ENCODE results near the gene FBRSL1.
"Not testable (repeated sequence)": the region's sequence is repeated elsewhere in the genome, so short reads cannot be mapped to it uniquely, and the experiment has no call there.

The FBRSL1 gene

DNA sequence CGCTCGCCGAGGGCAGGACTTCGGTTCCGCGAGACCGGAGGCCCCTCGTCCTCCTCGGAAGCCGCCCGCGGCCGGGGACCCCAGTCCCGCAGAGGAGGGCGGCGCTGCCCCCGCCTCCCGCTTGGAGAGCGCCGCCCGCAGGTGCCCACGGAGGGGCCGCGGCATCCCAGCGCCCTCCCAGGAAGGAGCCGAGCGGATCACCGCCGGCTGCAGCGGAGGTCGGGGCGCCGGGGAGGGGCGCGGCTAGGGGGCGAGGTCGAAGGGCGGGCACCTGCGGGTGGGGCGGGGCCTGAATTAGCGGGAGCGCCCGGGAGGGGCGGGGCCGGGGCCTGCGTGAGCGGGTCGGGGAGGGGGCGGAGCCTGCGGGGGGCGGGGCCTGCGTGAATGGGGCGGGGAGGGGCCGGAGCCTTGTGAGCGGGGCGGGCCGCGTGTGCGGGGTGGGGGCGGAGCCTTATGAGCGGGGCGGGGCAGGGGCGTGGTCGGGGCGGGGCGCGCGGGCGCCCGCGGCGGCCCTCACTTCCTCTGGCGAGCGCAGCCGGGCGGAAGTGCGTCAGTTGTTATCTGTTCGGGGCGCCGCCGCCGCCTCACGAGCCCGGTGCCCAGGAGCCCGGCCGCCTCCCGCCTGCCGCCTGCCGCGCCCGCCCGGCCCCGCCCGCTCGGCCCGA is at the start of gene FBRSL1:
FBRSL1 (plus strand) TSS at position 550 of the 665 bp plus-strand sequence.
- TF ChIP-seq ZNF274 (IDR thresholded peaks at IDR 0.05; ENCODE audit: low read depth, low read length) = no peak
- H3K4me3 ChIP-seq (ENCODE audit: low read length) = peak within 1 kb of the TSS; percentile 70

DNA sequence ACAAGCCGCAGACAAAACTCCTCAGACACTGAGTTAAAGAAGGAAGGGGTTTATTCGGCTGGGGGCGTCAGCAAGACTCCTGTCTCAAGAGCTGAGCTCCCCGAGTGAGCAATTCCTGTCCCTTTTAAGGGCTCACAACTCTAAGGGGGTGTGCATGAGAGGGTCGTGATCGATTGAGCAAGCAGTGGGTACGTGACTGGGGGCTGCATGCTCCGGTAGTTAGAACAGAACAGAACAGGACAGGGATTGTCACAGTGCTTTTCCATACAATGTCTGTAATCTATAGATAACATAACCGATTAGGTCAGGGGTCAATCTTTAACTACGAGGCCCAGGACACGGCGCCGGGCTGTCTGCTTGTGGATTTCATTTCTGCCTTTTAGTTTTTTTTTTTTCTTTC is 49.5 kb upstream of the FBRSL1 start:
- H3K4me3 ChIP-seq (ENCODE audit: low read length) = not testable (repeated sequence)

- no peak overlapping the region for H3K4me3 ChIP-seq (ENCODE audit: low read length)
- no peak for TF ChIP-seq ZNF274 (IDR thresholded peaks at IDR 0.05; ENCODE audit: low read depth, low read length)
These were observed 47.8 kb upstream of the FBRSL1 start for GRCh38 chr12:132441871-132442863.

DNA sequence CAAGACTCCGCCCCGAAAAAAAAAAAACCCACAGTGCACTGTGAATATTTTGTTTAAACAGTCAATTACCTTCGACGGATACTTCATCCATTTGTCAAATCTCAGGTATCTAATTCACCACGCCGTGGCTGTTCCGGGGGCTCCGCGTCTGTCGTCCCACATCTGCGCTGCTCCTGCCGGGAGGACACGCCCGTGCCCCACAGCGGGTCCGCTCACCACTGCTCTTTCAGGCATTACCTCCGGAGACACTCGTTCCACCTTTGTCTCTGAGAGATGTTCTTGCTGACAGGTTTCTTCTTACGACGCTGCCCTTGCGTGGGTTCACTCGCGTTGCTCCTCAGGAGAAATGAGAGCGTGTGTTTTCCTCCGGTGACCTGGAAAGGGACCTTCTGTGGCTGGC is 46.9 kb upstream of the FBRSL1 start:
- no peak overlapping the region for H3K4me3 ChIP-seq (ENCODE audit: low read length)
- TF ChIP-seq ZNF274 (IDR thresholded peaks at IDR 0.05; ENCODE audit: low read depth, low read length) = no peak

DNA sequence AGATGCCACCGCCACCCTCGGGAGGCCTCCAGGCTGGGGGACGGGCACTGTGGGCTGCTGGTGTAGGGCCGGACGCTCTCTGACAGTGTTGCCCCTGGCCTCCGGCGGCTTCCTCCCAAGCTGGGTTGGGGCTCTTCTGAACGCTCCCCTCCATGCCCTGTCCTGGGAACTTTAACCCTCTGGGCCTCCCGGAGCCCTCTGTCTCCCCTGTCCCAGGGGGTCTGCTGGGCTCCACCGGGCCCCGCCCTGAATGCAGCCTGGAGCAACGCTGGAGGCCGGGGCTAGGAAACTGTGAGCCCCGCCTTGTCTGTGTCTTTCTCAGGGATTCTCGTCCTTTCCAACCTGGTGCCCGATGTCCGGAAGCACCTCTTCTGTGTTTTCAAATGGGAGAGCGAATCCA is 45.7 kb upstream of the FBRSL1 start:
- TF ChIP-seq ZNF274 (IDR thresholded peaks at IDR 0.05; ENCODE audit: low read depth, low read length) = no peak
- H3K4me3 ChIP-seq (ENCODE audit: low read length) = peak overlapping the region; percentile 32; the same call in 1 of the 2 replicates

GRCh38 chr12:132444957-132445883 is 44.7 kb upstream of the FBRSL1 start:
- peak overlapping the region; percentile 64; the same call in 1 of the 2 replicates for H3K4me3 ChIP-seq (ENCODE audit: low read length)
- no peak for TF ChIP-seq ZNF274 (IDR thresholded peaks at IDR 0.05; ENCODE audit: low read depth, low read length)

- peak overlapping the region; percentile 64; the same call in 1 of the 2 replicates for H3K4me3 ChIP-seq (ENCODE audit: low read length)
These were observed 43.9 kb upstream of the FBRSL1 start for GRCh38 chr12:132445884-132446632.

DNA sequence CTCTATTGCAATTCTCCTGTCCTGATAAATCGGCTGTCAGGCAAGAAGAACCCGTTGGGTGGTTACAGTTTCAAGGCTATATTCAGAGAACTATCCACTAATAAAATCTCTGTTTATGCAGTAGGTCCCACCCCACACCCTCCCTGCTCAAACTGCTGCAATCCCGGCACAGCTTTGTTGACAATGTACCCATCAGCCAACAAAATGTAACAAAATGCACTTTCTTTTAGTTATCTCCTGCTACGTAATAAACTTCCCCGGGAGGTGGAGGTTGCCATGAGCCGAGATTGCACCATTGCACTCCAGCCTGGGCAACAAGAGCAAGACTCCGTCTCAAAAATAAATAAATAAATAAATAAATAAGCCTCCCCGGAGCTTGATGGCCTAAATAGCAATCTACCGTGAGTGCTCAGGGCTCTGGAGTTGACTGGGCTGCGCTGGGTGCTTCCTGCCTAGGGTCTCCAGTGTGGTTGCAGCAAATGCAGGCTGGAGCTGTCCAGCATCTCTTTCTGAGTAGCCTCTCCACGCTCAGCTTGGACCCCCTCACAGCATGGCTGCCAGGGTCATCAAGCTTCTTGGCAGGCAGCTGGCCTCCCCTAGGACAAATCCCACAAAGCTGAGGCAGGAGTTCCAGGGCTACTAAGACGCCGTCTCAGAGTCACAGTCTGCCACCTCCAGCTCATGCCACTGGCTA is 43.2 kb upstream of the FBRSL1 start:
- TF ChIP-seq ZNF274 (IDR thresholded peaks at IDR 0.05; ENCODE audit: low read depth, low read length) = no peak
- H3K4me3 ChIP-seq (ENCODE audit: low read length) = peak overlapping the region; percentile 64; the same call in 1 of the 2 replicates

More at GRCh38 chr12:132445884-132446632, 43.9 kb upstream of the FBRSL1 start:
- TF ChIP-seq ZNF274 (IDR thresholded peaks at IDR 0.05; ENCODE audit: low read depth, low read length) = no peak

DNA sequence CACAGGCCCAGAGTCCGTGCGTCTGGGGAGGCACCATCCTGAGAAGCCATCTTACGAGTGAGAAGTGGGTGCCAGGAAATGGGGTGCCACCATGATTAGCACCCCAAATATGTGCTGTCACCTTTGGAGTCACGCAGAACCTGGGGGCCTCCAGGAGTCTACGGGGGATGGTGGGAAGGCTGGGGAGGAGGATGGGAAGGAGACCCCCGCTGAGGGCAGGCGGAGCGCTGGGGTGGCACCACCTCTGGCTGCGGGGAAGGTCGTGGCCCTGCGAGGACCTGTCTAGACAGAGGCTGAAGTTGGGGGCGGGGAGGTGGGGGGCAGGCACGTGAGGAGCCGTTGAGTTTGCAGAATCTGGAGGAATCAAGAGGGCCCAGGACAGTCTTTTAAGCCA is 42.6 kb upstream of the FBRSL1 start:
- no peak overlapping the region for H3K4me3 ChIP-seq (ENCODE audit: low read length)
- no peak for TF ChIP-seq ZNF274 (IDR thresholded peaks at IDR 0.05; ENCODE audit: low read depth, low read length)

DNA sequence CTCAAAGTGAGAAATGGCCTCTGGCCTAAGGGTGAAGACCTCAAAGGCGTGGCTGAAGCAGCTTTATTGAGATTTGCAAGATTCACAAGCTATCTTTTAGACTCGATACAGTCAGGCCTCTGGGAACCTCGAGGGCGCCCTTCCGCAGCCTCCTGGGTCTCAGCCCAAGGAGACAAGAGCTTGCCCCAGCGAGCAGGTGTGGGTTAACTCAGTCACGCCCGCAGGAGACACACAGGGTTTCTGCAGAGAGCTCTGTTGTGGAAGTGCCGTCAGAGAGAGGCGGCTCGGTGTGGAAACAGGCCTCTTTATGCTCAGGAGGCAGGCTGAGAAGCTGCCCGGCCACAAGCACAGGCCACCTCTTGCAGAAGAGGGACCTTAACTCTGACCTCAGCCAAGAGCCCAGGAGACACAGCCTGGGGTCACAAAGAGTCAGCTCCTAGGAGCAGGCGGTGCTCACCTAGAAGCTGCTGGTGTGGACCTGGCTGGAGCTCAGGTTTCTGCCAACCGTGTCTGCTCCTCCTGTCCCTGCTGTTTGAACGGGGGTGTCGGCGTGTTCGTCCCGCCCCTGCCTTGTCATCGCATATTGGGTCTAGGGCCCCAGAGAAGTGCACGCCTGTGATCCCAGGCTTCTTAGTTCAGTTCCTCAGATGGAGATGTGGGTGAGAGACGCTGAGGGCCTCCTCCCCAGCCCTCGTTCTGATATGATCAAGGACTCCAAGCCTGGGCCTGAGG is 42.1 kb upstream of the FBRSL1 start:
- no peak for TF ChIP-seq ZNF274 (IDR thresholded peaks at IDR 0.05; ENCODE audit: low read depth, low read length)
- no peak overlapping the region for H3K4me3 ChIP-seq (ENCODE audit: low read length)

GRCh38 chr12:132448463-132448820 is 41.5 kb upstream of the FBRSL1 start:
- TF ChIP-seq ZNF274 (IDR thresholded peaks at IDR 0.05; ENCODE audit: low read depth, low read length) = no peak
- H3K4me3 ChIP-seq (ENCODE audit: low read length) = no peak overlapping the region
